ENCODE data around the gene ATXN10. TPM values are rescaled to one million over a fixed set of nuclear protein-coding genes. Genes with fewer than 3 reads are reported as not detected.

ATXN10 gene
- total RNA-seq, 2 experiments from 2014 or later, result 43.8 to 48.0 TPM

GRCh38 chr22:45889093-45889538, 217.5 kb downstream of the ATXN10 start:
- no peaks in the 10 kb centered on the region for H3K36me3 ChIP-seq (ENCODE audit: insufficient read depth, low read length)
- no peak for DNase-seq
- CTCF ChIA-PET, result no interaction called here

DNA sequence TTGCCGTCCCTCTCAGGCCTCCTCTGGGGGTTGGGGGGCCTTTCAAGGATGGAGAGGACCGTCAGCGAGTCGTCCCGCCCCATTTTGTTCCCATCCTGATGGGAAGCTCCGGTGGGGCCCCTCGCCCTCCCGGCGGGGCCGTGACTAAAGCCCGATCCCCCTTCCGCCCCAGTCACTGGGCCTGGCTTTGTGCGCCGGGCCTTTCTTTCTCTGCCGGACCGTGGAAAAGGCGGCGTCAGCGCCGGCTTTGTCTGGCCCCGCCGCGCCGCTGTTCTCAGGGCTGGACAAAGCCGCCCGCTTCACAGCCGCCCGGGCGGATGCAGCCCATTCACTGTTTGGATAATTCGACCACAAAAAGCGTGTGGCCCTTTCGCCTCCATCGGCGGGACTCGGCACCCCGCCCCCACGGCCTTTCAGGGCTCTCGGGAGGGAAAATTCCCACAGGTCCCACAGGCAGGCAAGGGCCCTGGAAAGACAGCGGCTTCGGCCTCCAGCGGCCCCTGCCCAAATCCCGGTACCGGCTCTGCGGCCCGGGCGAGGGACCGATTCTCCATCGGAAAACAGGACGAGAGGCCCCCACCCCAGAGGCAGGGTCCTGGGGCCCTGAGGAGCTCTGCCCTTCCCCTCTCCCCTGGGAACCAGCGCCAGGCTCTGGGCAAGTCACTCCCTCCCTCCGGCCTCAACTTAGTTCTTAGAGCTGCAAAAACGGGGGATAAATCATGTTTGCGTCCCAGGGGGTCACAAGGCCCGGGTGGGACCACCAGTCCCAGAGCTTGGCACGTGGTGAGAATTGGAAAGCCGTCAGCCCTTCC, 218.1 kb downstream of the ATXN10 start:
- Histone ChIP-seq H3K36me3 (ENCODE audit: insufficient read depth, low read length) (no peaks in the 10 kb centered on the region), H3K27ac (ENCODE audit: low read depth in 1 of 2, low read length in 2 of 2) (no peak overlapping the region), H3K4me3 (ENCODE audit: low read length) (no peak overlapping the region), H3K4me1 (ENCODE audit: insufficient read depth, low read length) (peaks cover 6% of the 10 kb centered on the region), H3K9me3 (ENCODE audit: control insufficient read depth in 1 of 2, insufficient read depth in 1 of 2, low read length in 2 of 2) (peaks cover 0 to 25% of the 10 kb centered on the region in 2 experiments), H3K27me3 (ENCODE audit: control insufficient read depth in 1 of 2, insufficient read depth in 2 of 2, low read length in 2 of 2) (peaks cover 12 to 28% of the 10 kb centered on the region in 2 experiments)
- POLR2A ChIA-PET, result no interaction called here
- CTCF ChIA-PET, result no interaction called here
- TF ChIP-seq, protein P1, sequence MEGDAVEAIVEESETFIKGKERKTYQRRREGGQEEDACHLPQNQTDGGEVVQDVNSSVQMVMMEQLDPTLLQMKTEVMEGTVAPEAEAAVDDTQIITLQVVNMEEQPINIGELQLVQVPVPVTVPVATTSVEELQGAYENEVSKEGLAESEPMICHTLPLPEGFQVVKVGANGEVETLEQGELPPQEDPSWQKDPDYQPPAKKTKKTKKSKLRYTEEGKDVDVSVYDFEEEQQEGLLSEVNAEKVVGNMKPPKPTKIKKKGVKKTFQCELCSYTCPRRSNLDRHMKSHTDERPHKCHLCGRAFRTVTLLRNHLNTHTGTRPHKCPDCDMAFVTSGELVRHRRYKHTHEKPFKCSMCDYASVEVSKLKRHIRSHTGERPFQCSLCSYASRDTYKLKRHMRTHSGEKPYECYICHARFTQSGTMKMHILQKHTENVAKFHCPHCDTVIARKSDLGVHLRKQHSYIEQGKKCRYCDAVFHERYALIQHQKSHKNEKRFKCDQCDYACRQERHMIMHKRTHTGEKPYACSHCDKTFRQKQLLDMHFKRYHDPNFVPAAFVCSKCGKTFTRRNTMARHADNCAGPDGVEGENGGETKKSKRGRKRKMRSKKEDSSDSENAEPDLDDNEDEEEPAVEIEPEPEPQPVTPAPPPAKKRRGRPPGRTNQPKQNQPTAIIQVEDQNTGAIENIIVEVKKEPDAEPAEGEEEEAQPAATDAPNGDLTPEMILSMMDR (IDR thresholded peaks at IDR 0.05), result no peak
- no peaks in the 10 kb centered on the region for H3K9me3 Mint-ChIP-seq
- no peak overlapping the region for H3K4me3 Mint-ChIP-seq
- peaks cover 28% of the 10 kb centered on the region for H3K27me3 Mint-ChIP-seq
- no peak for DNase-seq
- no peak for ATAC-seq (ENCODE audit: poor library complexity)
- intact Hi-C loops (cut with DNase I, micrococcal nuclease), result no loop called here
- no peaks in the 10 kb centered on the region for H3K36me3 Mint-ChIP-seq (ENCODE audit: low read depth)
- H3K4me1 Mint-ChIP-seq (ENCODE audit: low read depth), result no peaks in the 10 kb centered on the region
- H3K27ac Mint-ChIP-seq, result no peak overlapping the region

More at GRCh38 chr22:45889093-45889538, 217.5 kb downstream of the ATXN10 start:
- H3K4me1 ChIP-seq (ENCODE audit: insufficient read depth, low read length), result peaks cover 6% of the 10 kb centered on the region
- ATAC-seq (ENCODE audit: poor library complexity), result no peak
- TF ChIP-seq, protein P1 (IDR thresholded peaks at IDR 0.05), result no peak
- no peak overlapping the region for H3K4me3 ChIP-seq (ENCODE audit: low read length)
- no peaks in the 10 kb centered on the region for H3K4me1 Mint-ChIP-seq (ENCODE audit: low read depth)
- no peaks in the 10 kb centered on the region for H3K36me3 Mint-ChIP-seq (ENCODE audit: low read depth)
- peaks cover 0 to 25% of the 10 kb centered on the region in 2 experiments for H3K9me3 ChIP-seq (ENCODE audit: control insufficient read depth in 1 of 2, insufficient read depth in 1 of 2, low read length in 2 of 2)
- H3K9me3 Mint-ChIP-seq, result no peaks in the 10 kb centered on the region
- no peak overlapping the region for H3K4me3 Mint-ChIP-seq
- peaks cover 25% of the 10 kb centered on the region for H3K27me3 Mint-ChIP-seq
- H3K27me3 ChIP-seq (ENCODE audit: control insufficient read depth in 1 of 2, insufficient read depth in 2 of 2, low read length in 2 of 2), result peaks cover 13 to 28% of the 10 kb centered on the region in 2 experiments
- H3K27ac ChIP-seq (ENCODE audit: low read depth in 1 of 2, low read length in 2 of 2), result no peak overlapping the region
- intact Hi-C loops (cut with DNase I, micrococcal nuclease), result no loop called here
- no peak overlapping the region for H3K27ac Mint-ChIP-seq
- POLR2A ChIA-PET, result no interaction called here

DNA sequence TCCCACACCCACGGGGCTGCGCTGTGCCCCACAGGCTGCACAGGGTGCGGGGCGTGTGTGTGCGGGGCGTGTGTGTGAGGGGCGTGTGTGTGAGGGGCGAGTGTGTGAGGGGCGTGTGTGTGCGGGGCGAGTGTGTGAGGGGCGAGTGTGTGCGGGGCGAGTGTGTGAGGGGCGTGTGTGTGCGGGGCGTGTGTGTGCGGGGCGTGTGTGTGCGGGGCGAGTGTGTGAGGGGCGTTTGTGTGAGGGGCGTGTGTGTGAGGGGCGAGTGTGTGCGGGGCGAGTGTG, 218.7 kb downstream of the ATXN10 start:
- POLR2A ChIA-PET, result no interaction called here
- Mint-ChIP-seq H3K36me3 (ENCODE audit: low read depth) (no peaks in the 10 kb centered on the region), H3K27me3 (peaks cover 33% of the 10 kb centered on the region), H3K9me3 (no peaks in the 10 kb centered on the region), H3K4me1 (ENCODE audit: low read depth) (no peaks in the 10 kb centered on the region), H3K27ac (no peak overlapping the region), H3K4me3 (no peak overlapping the region)
- Histone ChIP-seq H3K27me3 (ENCODE audit: control insufficient read depth in 1 of 2, insufficient read depth in 2 of 2, low read length in 2 of 2) (peaks cover 12 to 25% of the 10 kb centered on the region in 2 experiments), H3K9me3 (ENCODE audit: control insufficient read depth in 1 of 2, insufficient read depth in 1 of 2, low read length in 2 of 2) (peaks cover 0 to 25% of the 10 kb centered on the region in 2 experiments), H3K4me3 (ENCODE audit: low read length) (no peak overlapping the region), H3K4me1 (ENCODE audit: insufficient read depth, low read length) (peaks cover 6% of the 10 kb centered on the region), H3K36me3 (ENCODE audit: insufficient read depth, low read length) (no peaks in the 10 kb centered on the region), H3K27ac (ENCODE audit: low read depth in 1 of 2, low read length in 2 of 2) (no peak overlapping the region)
- TF ChIP-seq, protein P1 (IDR thresholded peaks at IDR 0.05), result no peak
- no peak for DNase-seq
- CTCF ChIA-PET, result no interaction called here
- ATAC-seq (ENCODE audit: poor library complexity), result no peak
- intact Hi-C loops (cut with DNase I, micrococcal nuclease), result no loop called here
